Measurements from ENCODE around the gene ANKRD30A. TPM values are rescaled to one million over a fixed set of nuclear protein-coding genes. Genes with fewer than 3 reads are reported as not detected.
"Not testable (repeated sequence)": the region's sequence is repeated elsewhere in the genome, so short reads cannot be mapped to it uniquely, and the experiment has no call there.

Gene ANKRD30A
- total and polyA plus RNA-seq, 9 donors = not detected

- 66 to 77% (median 70%) methylated on average over 3 of the region's 3 CpGs for WGBS, 3 donors
- intact Hi-C loops (cut with DNase I) = no loop called here
- no peak for DNase-seq
These were observed 255.9 kb downstream of the ANKRD30A start for GRCh38 chr10:37381271-37381670.

GRCh38 chr10:37384923-37385322, 259.5 kb downstream of the ANKRD30A start:
- DNase-seq = no peak
- TF ChIP-seq POLR2A (IDR thresholded peaks at IDR 0.05) (no peak), EP300 (IDR thresholded peaks at IDR 0.05) (no peak)
- TF ChIP-seq, protein P1, sequence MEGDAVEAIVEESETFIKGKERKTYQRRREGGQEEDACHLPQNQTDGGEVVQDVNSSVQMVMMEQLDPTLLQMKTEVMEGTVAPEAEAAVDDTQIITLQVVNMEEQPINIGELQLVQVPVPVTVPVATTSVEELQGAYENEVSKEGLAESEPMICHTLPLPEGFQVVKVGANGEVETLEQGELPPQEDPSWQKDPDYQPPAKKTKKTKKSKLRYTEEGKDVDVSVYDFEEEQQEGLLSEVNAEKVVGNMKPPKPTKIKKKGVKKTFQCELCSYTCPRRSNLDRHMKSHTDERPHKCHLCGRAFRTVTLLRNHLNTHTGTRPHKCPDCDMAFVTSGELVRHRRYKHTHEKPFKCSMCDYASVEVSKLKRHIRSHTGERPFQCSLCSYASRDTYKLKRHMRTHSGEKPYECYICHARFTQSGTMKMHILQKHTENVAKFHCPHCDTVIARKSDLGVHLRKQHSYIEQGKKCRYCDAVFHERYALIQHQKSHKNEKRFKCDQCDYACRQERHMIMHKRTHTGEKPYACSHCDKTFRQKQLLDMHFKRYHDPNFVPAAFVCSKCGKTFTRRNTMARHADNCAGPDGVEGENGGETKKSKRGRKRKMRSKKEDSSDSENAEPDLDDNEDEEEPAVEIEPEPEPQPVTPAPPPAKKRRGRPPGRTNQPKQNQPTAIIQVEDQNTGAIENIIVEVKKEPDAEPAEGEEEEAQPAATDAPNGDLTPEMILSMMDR (IDR thresholded peaks at IDR 0.05) = no peak
- Histone ChIP-seq H3K27ac (no peak overlapping the region), H3K4me3 (no peak overlapping the region), H3K9me3 (no peaks in the 10 kb centered on the region), H3K27me3 (no peaks in the 10 kb centered on the region), H3K36me3 (no peaks in the 10 kb centered on the region), H3K4me1 (ENCODE audit: insufficient read depth) (no peaks in the 10 kb centered on the region)
- 66 to 87% (median 78%) methylated on average over 4 of the region's 4 CpGs for WGBS, 3 donors
- intact Hi-C loops (cut with DNase I) = no loop called here

More at GRCh38 chr10:37381271-37381670, 255.9 kb downstream of the ANKRD30A start:
- TF ChIP-seq POLR2A (IDR thresholded peaks at IDR 0.05) (no peak), EP300 (IDR thresholded peaks at IDR 0.05) (no peak)
- TF ChIP-seq, protein P1 (IDR thresholded peaks at IDR 0.05) = no peak
- no peaks in the 10 kb centered on the region for H3K9me3 ChIP-seq
- H3K27me3 ChIP-seq = no peaks in the 10 kb centered on the region
- no peaks in the 10 kb centered on the region for H3K4me1 ChIP-seq (ENCODE audit: insufficient read depth)
- no peaks in the 10 kb centered on the region for H3K36me3 ChIP-seq
- no peak overlapping the region for H3K4me3 ChIP-seq
- H3K27ac ChIP-seq = no peak overlapping the region

DNA sequence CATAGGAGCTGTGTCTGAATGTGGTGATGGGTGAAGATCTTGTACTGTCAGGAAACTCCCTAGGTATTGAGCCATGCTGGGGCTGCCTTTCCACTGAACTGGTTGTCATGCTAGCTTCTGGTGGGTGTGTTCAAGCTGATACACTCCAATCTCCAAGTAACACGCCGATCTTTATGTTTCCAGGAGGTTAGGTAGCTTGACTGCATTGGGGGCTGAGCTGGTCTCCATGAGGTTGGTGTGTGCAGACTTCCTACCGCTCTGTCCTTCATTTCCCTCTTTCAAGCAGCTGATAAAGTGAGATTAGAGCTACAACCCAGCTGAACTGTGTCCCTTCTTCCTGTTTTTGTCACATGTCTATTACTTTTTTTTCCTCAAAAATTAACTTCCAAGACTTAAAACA, 265.5 kb downstream of the ANKRD30A start:
- H3K36me3 ChIP-seq = no peaks in the 10 kb centered on the region
- no peaks in the 10 kb centered on the region for H3K4me1 ChIP-seq (ENCODE audit: insufficient read depth)
- intact Hi-C loops (cut with DNase I) = no loop called here
- H3K4me3 ChIP-seq = no peak overlapping the region
- H3K9me3 ChIP-seq = no peaks in the 10 kb centered on the region
- H3K27me3 ChIP-seq = no peaks in the 10 kb centered on the region
- no peak for DNase-seq
- WGBS, 3 donors = 68 to 73% (median 69%) methylated on average over 3 of the region's 3 CpGs
- H3K27ac ChIP-seq = no peak overlapping the region
- no peak for TF ChIP-seq EP300 (IDR thresholded peaks at IDR 0.05)
- no peak for TF ChIP-seq POLR2A (IDR thresholded peaks at IDR 0.05)
- TF ChIP-seq, protein P1 (IDR thresholded peaks at IDR 0.05) = no peak

- H3K4me1 ChIP-seq (ENCODE audit: insufficient read depth); H3K36me3 ChIP-seq; DNase-seq; H3K27me3 ChIP-seq; H3K4me3 ChIP-seq; H3K9me3 ChIP-seq; intact Hi-C loops (cut with DNase I); H3K27ac ChIP-seq: not testable (repeated sequence)
- WGBS, 3 donors = 51 to 73% (median 59%) methylated on average over 2 of the region's 2 CpGs
These were observed 275.4 kb downstream of the ANKRD30A start for GRCh38 chr10:37400774-37401173.

GRCh38 chr10:37401225-37401624, 275.8 kb downstream of the ANKRD30A start:
- H3K36me3 ChIP-seq = no peaks in the 10 kb centered on the region
- no peaks in the 10 kb centered on the region for H3K27me3 ChIP-seq
- H3K4me3 ChIP-seq = no peak overlapping the region
- intact Hi-C loops (cut with DNase I) = no loop called here
- no peak for DNase-seq
- 47 to 58% (median 57%) methylated on average over 3 of the region's 3 CpGs for WGBS, 3 donors
- no peak overlapping the region for H3K27ac ChIP-seq
- no peaks in the 10 kb centered on the region for H3K4me1 ChIP-seq (ENCODE audit: insufficient read depth)
- no peaks in the 10 kb centered on the region for H3K9me3 ChIP-seq
- no peak for TF ChIP-seq POLR2A (IDR thresholded peaks at IDR 0.05)
- TF ChIP-seq, protein P1 (IDR thresholded peaks at IDR 0.05) = no peak

Data from ovary (tissue), 9 donors.